ENCODE measurements around the gene CCL7. TPM values are rescaled to one million over a fixed set of nuclear protein-coding genes. Genes with fewer than 3 reads are reported as not detected.

CCL7 gene
- total RNA-seq: 1 to 10 TPM in 1 of 4 donors, not detected in 3; 1.5 TPM

DNA sequence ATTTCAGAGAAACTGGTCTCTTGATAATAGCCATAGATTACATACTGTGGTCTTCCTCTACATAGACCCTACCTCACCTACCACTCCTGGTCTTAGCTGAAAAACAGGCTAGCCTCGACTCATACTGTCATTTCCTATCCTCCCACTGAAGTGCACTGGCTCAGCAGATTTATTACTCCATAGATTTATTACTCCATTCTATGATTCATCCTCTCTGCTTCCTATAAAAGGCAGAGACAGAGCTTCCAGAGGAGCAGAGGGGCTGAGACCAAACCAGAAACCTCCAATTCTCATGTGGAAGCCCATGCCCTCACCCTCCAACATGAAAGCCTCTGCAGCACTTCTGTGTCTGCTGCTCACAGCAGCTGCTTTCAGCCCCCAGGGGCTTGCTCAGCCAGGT, at the start of gene CCL7:
TSS of gene CCL7 (plus strand) at position 253 of the 400 bp plus-strand sequence. CDS start at position 323, 70 bp downstream.
- Histone ChIP-seq H3K4me1 (no peaks in the 10 kb centered on the region), H3K36me3 (no peaks in the 10 kb centered on the region), H3K27ac (no peak within 1 kb of the TSS), H3K4me3 (no peak within 1 kb of the TSS), H3K27me3 (peaks cover 4% of the 10 kb centered on the region), H3K9me3 (no peaks in the 10 kb centered on the region)
- no peak for TF ChIP-seq EP300 (IDR thresholded peaks at IDR 0.05)
- WGBS: 27% methylated on average over 1 of the region's 1 CpG
- no peak for DNase-seq (ENCODE audit: low spot score in 2 of 2)

DNA sequence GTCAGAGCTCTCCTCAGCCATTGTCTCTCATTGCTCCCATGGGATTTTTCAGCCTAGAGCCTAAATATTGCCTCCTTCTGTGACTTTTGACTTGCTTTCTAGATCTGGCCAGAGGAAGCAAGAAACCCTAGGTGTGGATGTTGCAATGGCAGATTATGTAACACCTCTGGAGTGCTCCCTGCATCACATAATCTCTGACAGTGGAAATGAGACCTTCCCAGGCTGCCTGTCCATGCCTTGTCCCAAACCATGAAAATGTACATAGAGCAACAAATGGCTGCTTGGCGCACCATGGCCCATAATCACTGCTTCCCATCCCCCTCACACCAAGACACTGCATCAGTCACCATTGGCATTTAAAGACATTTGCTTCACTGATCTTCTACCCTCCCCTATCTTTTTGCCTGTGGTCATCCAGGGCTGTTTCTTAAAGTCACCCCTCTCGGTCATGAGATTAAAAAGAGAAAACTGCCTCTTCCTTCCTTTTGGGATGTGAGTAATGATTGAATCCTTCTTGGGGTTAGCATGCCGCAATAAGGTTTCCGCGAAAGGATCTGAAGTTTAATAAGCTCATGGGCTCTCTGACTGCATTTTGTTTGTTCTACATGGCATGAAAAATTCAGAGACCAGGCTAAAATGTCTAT, 49.1 kb upstream of the CCL7 start:
- Histone ChIP-seq H3K4me1 (peaks cover 14% of the 10 kb centered on the region), H3K4me3 (no peak overlapping the region), H3K27me3 (no peaks in the 10 kb centered on the region), H3K36me3 (no peaks in the 10 kb centered on the region), H3K27ac (no peak overlapping the region), H3K9me3 (no peaks in the 10 kb centered on the region)
- WGBS: 78% methylated on average over 5 of the region's 5 CpGs
- DNase-seq (ENCODE audit: low spot score in 2 of 2): no peak
- TF ChIP-seq POLR2AphosphoS5 (IDR thresholded peaks at IDR 0.05) (no peak), EP300 (IDR thresholded peaks at IDR 0.05) (no peak), POLR2A (IDR thresholded peaks at IDR 0.05) (no peak)
- TF ChIP-seq, protein P1, sequence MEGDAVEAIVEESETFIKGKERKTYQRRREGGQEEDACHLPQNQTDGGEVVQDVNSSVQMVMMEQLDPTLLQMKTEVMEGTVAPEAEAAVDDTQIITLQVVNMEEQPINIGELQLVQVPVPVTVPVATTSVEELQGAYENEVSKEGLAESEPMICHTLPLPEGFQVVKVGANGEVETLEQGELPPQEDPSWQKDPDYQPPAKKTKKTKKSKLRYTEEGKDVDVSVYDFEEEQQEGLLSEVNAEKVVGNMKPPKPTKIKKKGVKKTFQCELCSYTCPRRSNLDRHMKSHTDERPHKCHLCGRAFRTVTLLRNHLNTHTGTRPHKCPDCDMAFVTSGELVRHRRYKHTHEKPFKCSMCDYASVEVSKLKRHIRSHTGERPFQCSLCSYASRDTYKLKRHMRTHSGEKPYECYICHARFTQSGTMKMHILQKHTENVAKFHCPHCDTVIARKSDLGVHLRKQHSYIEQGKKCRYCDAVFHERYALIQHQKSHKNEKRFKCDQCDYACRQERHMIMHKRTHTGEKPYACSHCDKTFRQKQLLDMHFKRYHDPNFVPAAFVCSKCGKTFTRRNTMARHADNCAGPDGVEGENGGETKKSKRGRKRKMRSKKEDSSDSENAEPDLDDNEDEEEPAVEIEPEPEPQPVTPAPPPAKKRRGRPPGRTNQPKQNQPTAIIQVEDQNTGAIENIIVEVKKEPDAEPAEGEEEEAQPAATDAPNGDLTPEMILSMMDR (IDR thresholded peaks at IDR 0.05): no peak

DNA sequence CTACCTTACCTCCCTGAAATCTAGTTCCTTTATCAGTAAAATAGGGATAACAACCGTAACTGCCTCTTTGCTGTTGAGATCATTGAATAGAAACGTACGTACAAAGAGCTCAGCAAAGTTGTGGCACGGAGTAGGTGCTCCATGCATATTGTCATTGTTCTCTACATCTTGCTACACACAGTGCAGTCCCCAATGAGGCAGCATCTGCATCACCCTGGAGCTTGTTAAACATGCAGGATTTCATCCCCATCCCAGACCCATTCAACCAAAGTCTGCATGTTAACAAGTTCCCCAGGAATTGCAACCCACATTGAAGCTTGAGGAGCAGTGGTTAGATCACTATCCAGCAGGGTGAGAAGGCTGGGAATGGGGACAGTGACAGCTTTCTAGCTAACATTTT, 48.6 kb upstream of the CCL7 start:
- TF ChIP-seq, protein P1 (IDR thresholded peaks at IDR 0.05): no peak
- no peak for TF ChIP-seq POLR2AphosphoS5 (IDR thresholded peaks at IDR 0.05)
- no peak for TF ChIP-seq POLR2A (IDR thresholded peaks at IDR 0.05)
- no peak for TF ChIP-seq EP300 (IDR thresholded peaks at IDR 0.05)
- DNase-seq (ENCODE audit: low spot score in 2 of 2): no peak
- 87% methylated on average over 4 of the region's 4 CpGs for WGBS

DNA sequence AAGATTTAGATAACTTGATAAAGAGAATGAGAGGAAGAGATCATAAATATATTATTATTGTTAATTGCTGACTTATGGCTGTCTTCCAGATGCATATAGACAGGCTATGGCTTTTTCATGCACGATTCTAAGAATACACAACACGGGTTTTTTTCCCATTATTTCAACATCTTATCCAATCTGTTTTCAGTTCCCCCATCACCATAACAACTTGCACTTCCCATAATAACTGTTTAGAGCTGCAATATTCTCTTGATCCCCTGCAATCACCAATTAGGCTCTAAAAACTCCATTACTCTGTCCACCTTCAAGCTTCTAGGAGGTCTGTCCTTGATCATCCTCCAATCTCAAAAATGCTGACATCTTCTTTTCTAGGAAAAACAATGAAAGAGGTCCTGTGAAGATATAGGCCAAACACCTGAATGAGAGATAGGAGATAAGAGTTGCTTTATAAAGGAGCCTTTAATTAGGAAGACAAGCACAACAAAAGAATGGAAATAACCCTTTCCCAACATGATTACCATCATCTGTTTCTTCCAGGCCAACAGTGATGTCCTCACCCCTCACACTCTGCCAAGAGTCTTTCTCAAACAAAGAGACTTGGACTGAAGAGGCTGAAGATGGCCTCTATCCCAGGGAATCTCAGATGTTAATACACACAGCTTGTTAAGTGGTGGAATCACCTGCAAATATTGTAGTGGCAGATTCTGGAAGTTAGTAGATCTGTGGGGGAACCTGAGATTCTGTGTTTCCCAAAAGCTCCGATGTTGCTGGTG, 47.1 kb upstream of the CCL7 start:
- 60% methylated on average over 3 of the region's 3 CpGs for WGBS
- DNase-seq (ENCODE audit: low spot score in 2 of 2): no peak
- Histone ChIP-seq H3K27me3 (no peaks in the 10 kb centered on the region), H3K4me3 (no peak overlapping the region), H3K36me3 (no peaks in the 10 kb centered on the region), H3K4me1 (peaks cover 17% of the 10 kb centered on the region), H3K9me3 (no peaks in the 10 kb centered on the region), H3K27ac (no peak overlapping the region)
- TF ChIP-seq, protein P1 (IDR thresholded peaks at IDR 0.05): no peak
- no peak for TF ChIP-seq EP300 (IDR thresholded peaks at IDR 0.05)
- TF ChIP-seq POLR2AphosphoS5 (IDR thresholded peaks at IDR 0.05): no peak
- no peak for TF ChIP-seq POLR2A (IDR thresholded peaks at IDR 0.05)

More for the DNA sequence above, 48.6 kb upstream of the CCL7 start:
- Histone ChIP-seq H3K36me3 (no peaks in the 10 kb centered on the region), H3K9me3 (no peaks in the 10 kb centered on the region), H3K27me3 (no peaks in the 10 kb centered on the region), H3K4me1 (peaks cover 17% of the 10 kb centered on the region), H3K27ac (no peak overlapping the region), H3K4me3 (no peak overlapping the region)

DNA sequence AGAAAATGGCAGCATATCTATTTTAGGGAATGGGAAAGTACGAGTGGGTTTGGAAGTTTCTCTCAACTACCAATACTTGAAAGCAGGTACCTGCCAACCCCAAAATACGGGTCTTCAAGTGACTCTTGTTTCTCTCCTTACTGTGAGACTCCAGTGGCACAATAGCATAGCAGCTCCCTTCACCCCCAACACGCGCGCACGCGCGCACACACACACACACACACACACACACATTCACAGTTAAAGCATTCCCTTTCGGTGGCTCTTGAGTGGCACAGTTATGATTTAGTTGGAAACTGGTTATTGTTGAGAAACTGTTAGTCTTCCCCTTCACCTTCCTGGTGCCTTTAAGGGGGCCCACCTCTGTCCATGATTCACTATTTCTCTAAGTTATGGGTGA, 45.0 kb upstream of the CCL7 start:
- Histone ChIP-seq H3K27ac (no peak overlapping the region), H3K4me1 (peaks cover 14% of the 10 kb centered on the region), H3K9me3 (no peaks in the 10 kb centered on the region), H3K27me3 (no peaks in the 10 kb centered on the region), H3K36me3 (no peaks in the 10 kb centered on the region), H3K4me3 (no peak overlapping the region)
- TF ChIP-seq POLR2A (IDR thresholded peaks at IDR 0.05): no peak
- WGBS: 68% methylated on average over 9 of the region's 9 CpGs
- DNase-seq (ENCODE audit: low spot score in 2 of 2): no peak

DNA sequence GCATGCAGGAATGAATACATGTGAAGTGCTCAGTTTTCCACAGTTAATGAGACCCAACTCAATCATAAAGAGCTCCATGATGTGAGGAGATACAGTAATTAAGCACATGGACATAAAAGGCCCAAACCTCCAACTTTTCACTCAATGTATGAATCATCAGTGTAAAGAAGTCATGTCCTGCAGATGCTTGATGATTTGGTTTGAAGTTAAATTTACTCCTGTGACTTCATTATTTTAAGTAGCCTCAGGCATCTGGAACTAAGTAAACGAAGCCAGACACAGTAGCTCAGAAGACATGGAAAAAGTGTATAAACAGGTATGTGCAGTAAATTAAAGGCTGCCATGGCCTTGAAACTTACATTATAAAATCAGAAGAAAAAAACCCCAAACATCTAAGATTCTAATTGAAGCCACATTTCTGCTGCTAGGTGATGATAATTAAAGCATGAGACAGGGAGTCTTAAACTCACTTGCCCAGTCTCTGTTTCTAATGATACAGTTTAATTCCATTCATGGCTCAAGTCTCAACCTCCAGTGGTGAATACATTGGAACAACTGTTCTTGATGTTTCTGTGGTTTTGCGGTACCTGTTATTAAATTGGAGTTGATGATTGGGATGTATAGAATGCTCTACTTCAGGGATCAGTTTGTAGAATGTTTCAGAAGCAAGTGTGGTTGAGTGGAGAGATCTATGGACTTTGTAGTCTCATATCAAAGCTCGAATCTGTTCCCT, 43.8 kb upstream of the CCL7 start:
- no peaks in the 10 kb centered on the region for H3K36me3 ChIP-seq
- DNase-seq (ENCODE audit: low spot score in 2 of 2): no peak
- no peaks in the 10 kb centered on the region for H3K9me3 ChIP-seq
- WGBS: 46% methylated on average over 3 of the region's 3 CpGs
- no peak overlapping the region for H3K27ac ChIP-seq
- H3K4me3 ChIP-seq: no peak overlapping the region
- TF ChIP-seq EP300 (IDR thresholded peaks at IDR 0.05) (no peak), POLR2A (IDR thresholded peaks at IDR 0.05) (no peak), POLR2AphosphoS5 (IDR thresholded peaks at IDR 0.05) (no peak)
- TF ChIP-seq, protein P1 (IDR thresholded peaks at IDR 0.05): no peak
- H3K27me3 ChIP-seq: no peaks in the 10 kb centered on the region
- peaks cover 14% of the 10 kb centered on the region for H3K4me1 ChIP-seq

All from suprapubic skin (tissue), 4 donors.